ENCODE results near the gene SHTN1. TPM values are rescaled to one million over a fixed set of nuclear protein-coding genes. Genes with fewer than 3 reads are reported as not detected.

Gene SHTN1
- total RNA-seq, 2 donors from 2014 or later, result 28.1 to 30.9 TPM

GRCh38 chr10:116968331-116968730, 36.7 kb downstream of the SHTN1 start:
- no peak for TF ChIP-seq CTCF (IDR thresholded peaks at IDR 0.05)
- Histone ChIP-seq H3K9me3 (no peaks in the 10 kb centered on the region), H3K27me3 (no peaks in the 10 kb centered on the region), H3K36me3 (no peaks in the 10 kb centered on the region), H3K4me1 (no peaks in the 10 kb centered on the region), H3K9ac (ENCODE audit: low read depth in 2 of 2, low read length in 2 of 2) (no peak overlapping the region), H3K4me3 (no peak overlapping the region), H3K27ac (no peak overlapping the region)
- intact Hi-C loops (cut with DNase I), result no loop called here
- DNase-seq, result no peak

GRCh38 chr10:116961406-116962251, 43.4 kb downstream of the SHTN1 start:
- H3K36me3 ChIP-seq, result no peaks in the 10 kb centered on the region
- no peaks in the 10 kb centered on the region for H3K27me3 ChIP-seq
- no peak for TF ChIP-seq CTCF (IDR thresholded peaks at IDR 0.05)
- intact Hi-C loops (cut with DNase I), result no loop called here
- H3K9ac ChIP-seq (ENCODE audit: low read depth in 2 of 2, low read length in 2 of 2), result no peak overlapping the region
- no peak for DNase-seq
- H3K27ac ChIP-seq, result no peak overlapping the region
- H3K9me3 ChIP-seq, result no peaks in the 10 kb centered on the region
- H3K4me1 ChIP-seq, result no peaks in the 10 kb centered on the region
- no peak overlapping the region for H3K4me3 ChIP-seq

- no peaks in the 10 kb centered on the region for H3K9me3 ChIP-seq
- no peak overlapping the region for H3K4me3 ChIP-seq
- H3K9ac ChIP-seq (ENCODE audit: low read depth in 2 of 2, low read length in 2 of 2), result no peak overlapping the region
- no peak overlapping the region for H3K27ac ChIP-seq
- H3K36me3 ChIP-seq, result no peaks in the 10 kb centered on the region
- H3K4me1 ChIP-seq, result no peaks in the 10 kb centered on the region
- intact Hi-C loops (cut with DNase I), result no loop called here
- no peak for DNase-seq
- no peaks in the 10 kb centered on the region for H3K27me3 ChIP-seq
- TF ChIP-seq CTCF (IDR thresholded peaks at IDR 0.05), result no peak
Measured at GRCh38 chr10:116960066-116960776, 44.8 kb downstream of the SHTN1 start.

- Histone ChIP-seq H3K36me3 (no peaks in the 10 kb centered on the region), H3K27me3 (no peaks in the 10 kb centered on the region), H3K4me1 (no peaks in the 10 kb centered on the region), H3K27ac (no peak overlapping the region), H3K9me3 (no peaks in the 10 kb centered on the region), H3K4me3 (no peak overlapping the region), H3K9ac (ENCODE audit: low read depth in 2 of 2, low read length in 2 of 2) (no peak overlapping the region)
- no peak for TF ChIP-seq CTCF (IDR thresholded peaks at IDR 0.05)
- intact Hi-C loops (cut with DNase I), result no loop called here
- DNase-seq, result no peak
Measured at GRCh38 chr10:116952729-116953128, 52.3 kb downstream of the SHTN1 start.

- Histone ChIP-seq H3K9ac (ENCODE audit: low read depth in 2 of 2, low read length in 2 of 2) (no peak overlapping the region), H3K4me3 (no peak overlapping the region), H3K4me1 (no peaks in the 10 kb centered on the region), H3K36me3 (no peaks in the 10 kb centered on the region), H3K9me3 (no peaks in the 10 kb centered on the region), H3K27ac (no peak overlapping the region), H3K27me3 (no peaks in the 10 kb centered on the region)
- intact Hi-C loops (cut with DNase I), result no loop called here
- DNase-seq, result no peak
- TF ChIP-seq CTCF (IDR thresholded peaks at IDR 0.05), result no peak
Measured at GRCh38 chr10:116948530-116948870, 56.5 kb downstream of the SHTN1 start.

All from colonic mucosa (tissue), 4 donors.